ENCODE data around the gene SWAP70. TPM values are rescaled to one million over a fixed set of nuclear protein-coding genes. Genes with fewer than 3 reads are reported as not detected.

Gene SWAP70
- total and polyA plus RNA-seq, 2 donors (not counting 1 experiment from before 2014, with no cell fraction given), result 45.1 to 74.4 TPM

DNA sequence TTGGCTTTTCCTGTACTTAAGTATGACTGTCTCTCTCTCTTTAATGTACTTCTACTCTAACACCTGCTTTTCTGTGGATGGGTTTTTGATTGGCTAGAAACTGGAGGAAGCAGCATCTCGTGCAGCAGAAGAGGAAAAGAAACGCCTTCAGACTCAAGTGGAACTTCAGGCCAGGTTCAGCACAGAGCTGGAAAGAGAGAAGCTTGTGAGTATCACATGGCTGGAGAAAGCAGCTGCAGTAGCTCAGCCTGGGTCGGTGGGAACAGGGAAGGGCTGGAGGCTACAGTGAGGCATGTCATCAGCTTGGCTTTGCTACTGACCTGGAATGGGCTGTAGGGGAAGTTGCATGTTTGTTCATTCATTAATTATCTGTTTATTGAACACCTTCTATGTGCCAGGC lies 74.2 kb downstream of the SWAP70 start:
- no peaks in the 10 kb centered on the region for H3K9me3 ChIP-seq (ENCODE audit: control insufficient read depth, insufficient read depth, low read depth, low read length)
- no peak overlapping the region for H3K4me3 ChIP-seq (replicated peaks in 1 of 4; ENCODE audit: control extremely low read depth in 1 of 4, insufficient read depth in 1 of 4, low read depth in 3 of 4, low read length in 4 of 4)
- H3K79me2 ChIP-seq (ENCODE audit: control insufficient read depth, insufficient read depth, low read length), result no peaks in the 10 kb centered on the region
- H3K9ac ChIP-seq (ENCODE audit: insufficient read depth, low read length), result no peak overlapping the region
- H3K4me2 ChIP-seq (ENCODE audit: extremely low read depth, insufficient read depth, low read length), result no peak overlapping the region
- H3K27ac ChIP-seq (ENCODE audit: insufficient read depth, low read length), result no peak overlapping the region
- no peak overlapping the region for H2AFZ ChIP-seq (ENCODE audit: low read length)
- peaks cover 12% of the 10 kb centered on the region for H3K36me3 ChIP-seq (ENCODE audit: control insufficient read depth, insufficient read depth, low read length)
- no peaks in the 10 kb centered on the region for H3K27me3 ChIP-seq (ENCODE audit: control insufficient read depth, insufficient read depth, low read length)
- no peak for DNase-seq (ENCODE audit: low read depth in 2 of 2)
- TF ChIP-seq CTCF (conservative IDR thresholded peaks at IDR 0.05 in 1 of 2, IDR thresholded peaks at IDR 0.05 in 1 of 2; ENCODE audit: low read depth in 1 of 2, low read length in 2 of 2) (no peak), EZH2 (IDR thresholded peaks at IDR 0.05; ENCODE audit: low read length, missing control alignments) (no peak)
- no peaks in the 10 kb centered on the region for H3K4me1 ChIP-seq (ENCODE audit: control insufficient read depth, extremely low read depth, insufficient read depth, low read length)
- H4K20me1 ChIP-seq (ENCODE audit: control insufficient read depth, extremely low read depth, insufficient read depth, low read length), result no peaks in the 10 kb centered on the region

DNA sequence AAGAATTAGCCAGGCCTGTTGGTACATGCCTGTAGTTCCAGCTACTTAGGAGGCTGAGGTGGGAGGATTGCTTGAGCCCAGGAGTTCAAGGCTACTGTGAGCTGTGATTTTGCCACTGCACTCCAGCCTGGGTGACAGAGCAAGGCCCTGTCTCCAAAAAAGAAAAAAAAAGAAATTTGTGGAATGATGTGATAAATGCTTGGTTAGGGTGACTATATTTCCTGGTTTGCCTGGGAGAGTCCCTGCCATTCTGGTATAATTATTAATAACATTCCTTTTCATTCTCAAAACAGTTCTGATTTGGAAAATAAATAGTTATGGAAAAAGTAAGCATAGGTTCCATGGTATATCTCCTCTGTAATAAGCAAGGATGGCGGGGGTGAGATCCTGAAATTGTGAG lies 74.8 kb downstream of the SWAP70 start:
- DNase-seq (ENCODE audit: low read depth in 2 of 2), result no peak
- no peak overlapping the region for H3K4me2 ChIP-seq (ENCODE audit: extremely low read depth, insufficient read depth, low read length)
- no peaks in the 10 kb centered on the region for H3K4me1 ChIP-seq (ENCODE audit: control insufficient read depth, extremely low read depth, insufficient read depth, low read length)
- no peak overlapping the region for H3K4me3 ChIP-seq (replicated peaks in 1 of 4; ENCODE audit: control extremely low read depth in 1 of 4, insufficient read depth in 1 of 4, low read depth in 3 of 4, low read length in 4 of 4)
- H3K9me3 ChIP-seq (ENCODE audit: control insufficient read depth, insufficient read depth, low read depth, low read length), result no peaks in the 10 kb centered on the region
- peaks cover 11% of the 10 kb centered on the region for H3K36me3 ChIP-seq (ENCODE audit: control insufficient read depth, insufficient read depth, low read length)
- H4K20me1 ChIP-seq (ENCODE audit: control insufficient read depth, extremely low read depth, insufficient read depth, low read length), result no peaks in the 10 kb centered on the region
- TF ChIP-seq CTCF (conservative IDR thresholded peaks at IDR 0.05 in 1 of 2, IDR thresholded peaks at IDR 0.05 in 1 of 2; ENCODE audit: low read depth in 1 of 2, low read length in 2 of 2) (no peak), EZH2 (IDR thresholded peaks at IDR 0.05; ENCODE audit: low read length, missing control alignments) (no peak)
- no peaks in the 10 kb centered on the region for H3K27me3 ChIP-seq (ENCODE audit: control insufficient read depth, insufficient read depth, low read length)
- H3K27ac ChIP-seq (ENCODE audit: insufficient read depth, low read length), result no peak overlapping the region
- H2AFZ ChIP-seq (ENCODE audit: low read length), result no peak overlapping the region
- no peaks in the 10 kb centered on the region for H3K79me2 ChIP-seq (ENCODE audit: control insufficient read depth, insufficient read depth, low read length)
- no peak overlapping the region for H3K9ac ChIP-seq (ENCODE audit: insufficient read depth, low read length)

- H3K27ac ChIP-seq (ENCODE audit: insufficient read depth, low read length), result no peak overlapping the region
- H3K4me2 ChIP-seq (ENCODE audit: extremely low read depth, insufficient read depth, low read length), result no peak overlapping the region
- no peak overlapping the region for H3K9ac ChIP-seq (ENCODE audit: insufficient read depth, low read length)
- no peaks in the 10 kb centered on the region for H3K9me3 ChIP-seq (ENCODE audit: control insufficient read depth, insufficient read depth, low read depth, low read length)
- DNase-seq (ENCODE audit: low read depth in 2 of 2), result no peak
- no peaks in the 10 kb centered on the region for H3K27me3 ChIP-seq (ENCODE audit: control insufficient read depth, insufficient read depth, low read length)
- no peaks in the 10 kb centered on the region for H3K79me2 ChIP-seq (ENCODE audit: control insufficient read depth, insufficient read depth, low read length)
- no peak overlapping the region for H2AFZ ChIP-seq (ENCODE audit: low read length)
- H3K4me3 ChIP-seq (replicated peaks in 1 of 4; ENCODE audit: control extremely low read depth in 1 of 4, insufficient read depth in 1 of 4, low read depth in 3 of 4, low read length in 4 of 4), result no peak overlapping the region
- H4K20me1 ChIP-seq (ENCODE audit: control insufficient read depth, extremely low read depth, insufficient read depth, low read length), result no peaks in the 10 kb centered on the region
- no peaks in the 10 kb centered on the region for H3K4me1 ChIP-seq (ENCODE audit: control insufficient read depth, extremely low read depth, insufficient read depth, low read length)
- TF ChIP-seq EZH2 (IDR thresholded peaks at IDR 0.05; ENCODE audit: low read length, missing control alignments) (no peak), CTCF (conservative IDR thresholded peaks at IDR 0.05 in 1 of 2, IDR thresholded peaks at IDR 0.05 in 1 of 2; ENCODE audit: low read depth in 1 of 2, low read length in 2 of 2) (no peak)
- H3K36me3 ChIP-seq (ENCODE audit: control insufficient read depth, insufficient read depth, low read length), result peaks cover 11% of the 10 kb centered on the region
Measured at GRCh38 chr11:9739123-9739900, 75.4 kb downstream of the SWAP70 start.

Data from fibroblast of lung (primary cell).